OCI-LY7 (cell line): ENCODE results near the gene HMCES. TPM values are rescaled to one million over a fixed set of nuclear protein-coding genes. Genes with fewer than 3 reads are reported as not detected.

Experiments used
- BruUV-seq: library from RNA; stranded (reverse); fragments of 400-500 nt; replicated peaks from 2 replicates; lab custom pipeline; 2021; lab: Mats Ljungman, UMichigan
- CTCF ChIA-PET: fragments of 300-600 bp; sonication (Branson Sonifier 250); formaldehyde crosslinking; loops from one replicate; lab custom pipeline; 2022; ENCODE audit warnings: antibody characterized with exemption; ENCODE audit not compliant: unreplicated experiment; lab: Charles Lee
- POLR2A ChIA-PET: fragments of 300-600 bp; sonication (Branson Sonifier 250); formaldehyde crosslinking; loops from one replicate; lab custom pipeline; 2022; ENCODE audit warnings: antibody characterized with exemption; lab: Charles Lee
- DNase-seq: peaks from one replicate; pipeline ENCODE4 v3.0.0-alpha.2; 2015; ENCODE audit warnings: low spot score
- H2AFZ ChIP-seq: fragments of 200-600 bp; sonication (generic), shearing (Covaris generic); 2 replicates; pipeline ENCODE4 v1.6.1; 2014; ENCODE audit warnings: mild to moderate bottlenecking, antibody characterized with exemption, low read length, moderate library complexity
- H3K27ac ChIP-seq: fragments of 200-600 bp; sonication (generic); 2 replicates; pipeline ENCODE4 v1.5.1; 2014; ENCODE audit warnings: mixed run types, low read depth, mild to moderate bottlenecking, moderate library complexity, low read length, inconsistent platforms; ENCODE audit not compliant: poor library complexity, severe bottlenecking
- H3K36me3 ChIP-seq: fragments of 200-600 bp; sonication (generic); 2 replicates; pipeline ENCODE4 v1.6.1; 2014; ENCODE audit warnings: mild to moderate bottlenecking, antibody characterized with exemption, low read length, moderate library complexity, mixed read lengths; ENCODE audit not compliant: insufficient read depth
- H3K4me1 ChIP-seq: fragments of 200-600 bp; sonication (generic); 2 replicates; pipeline ENCODE4 v1.5.1; 2014; ENCODE audit warnings: mild to moderate bottlenecking, low read length; ENCODE audit not compliant: insufficient read depth, poor library complexity, severe bottlenecking
- H3K4me2 ChIP-seq: fragments of 200-600 bp; sonication (generic); 2 replicates; pipeline ENCODE4 v1.6.1; 2014; ENCODE audit warnings: mild to moderate bottlenecking, low read length
- H3K4me3 ChIP-seq: fragments of 200-600 bp; sonication (generic); 2 replicates; pipeline ENCODE4 v1.5.1; 2014; ENCODE audit warnings: mild to moderate bottlenecking, low read depth, low read length; ENCODE audit not compliant: poor library complexity, severe bottlenecking
- H3K79me2 ChIP-seq: fragments of 200-600 bp; sonication (generic); 2 replicates; pipeline ENCODE4 v1.6.1; 2016; ENCODE audit warnings: low read depth, mild to moderate bottlenecking, low read length, moderate library complexity, mixed read lengths; ENCODE audit not compliant: insufficient read depth
- H3K9me2 ChIP-seq: fragments of 200-600 bp; sonication (generic); 2 replicates; pipeline ENCODE4 v1.6.1; 2016; ENCODE audit warnings: mild to moderate bottlenecking, low read length, mixed read lengths; ENCODE audit not compliant: insufficient read depth
- H3K9me3 ChIP-seq: fragments of 200-600 bp; sonication (generic); 2 replicates; pipeline ENCODE4 v1.6.1; 2014; ENCODE audit warnings: mild to moderate bottlenecking, mixed run types, low read length, mixed read lengths
- H4K20me1 ChIP-seq: fragments of 200-600 bp; sonication (generic); 2 replicates; pipeline ENCODE4 v1.6.1; 2014; ENCODE audit warnings: mild to moderate bottlenecking, antibody characterized with exemption, low read length, moderate library complexity, mixed read lengths; ENCODE audit not compliant: insufficient read depth
- EZH2phosphoT487 ChIP-seq: fragments of 200-600 bp; sonication (generic); IDR thresholded peaks from 2 replicates; pipeline ENCODE4 v1.6.1; 2018; ENCODE audit warnings: low read depth, borderline replicate concordance, mild to moderate bottlenecking, mixed run types, antibody characterized with exemption, low read length, moderate library complexity, mixed read lengths
- intact Hi-C: fragments of 100-400 bp; cut with micrococcal nuclease; formaldehyde crosslinking; loops from one replicate; pipeline ENCODE4 v1.10.0; 2022; ENCODE audit not compliant: unreplicated experiment
- total RNA-seq, 2 experiments: library from RNA; depleted of rRNA in 1 of 2; stranded (reverse); fragments of >200 nt in 1 of 2; shearing (Covaris generic) in 1 of 2; gene quantifications; 2 replicates each; pipeline ENCODE4 v1.2.3, GENCODE V29; 2014 to 2022
- TF ChIP-seq, protein P1 (sequence below): fragments of 200-600 bp; sonication (generic); conservative IDR thresholded peaks from 2 replicates; pipeline ENCODE4 v1.5.1; 2014; ENCODE audit warnings: mild to moderate bottlenecking, antibody characterized with exemption, low read length, moderate library complexity, mixed read lengths

HMCES gene
- total RNA-seq, 2 experiments from 2014 or later: 90.6 to 287 TPM

DNA sequence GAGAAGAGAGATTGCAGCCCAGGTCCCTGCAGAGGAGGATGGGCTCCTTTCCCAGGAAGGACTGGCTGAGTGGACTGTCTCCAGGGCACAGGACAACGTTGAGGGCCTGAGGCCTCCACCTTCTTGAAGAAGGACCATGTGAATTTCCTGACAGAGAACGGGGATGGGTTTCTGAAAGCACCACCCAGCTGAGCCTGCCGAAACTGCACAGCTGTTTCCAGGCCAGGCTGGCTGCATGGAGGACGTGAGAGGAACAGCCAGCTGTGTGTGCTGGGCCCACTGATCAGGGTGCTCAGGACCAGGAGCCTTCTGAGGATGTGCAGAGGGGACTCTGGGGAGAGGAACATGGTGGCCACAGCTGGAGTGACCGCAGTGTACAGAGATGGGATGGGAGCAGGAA, 39.2 kb downstream of the HMCES start:
- no TSS peak for BruUV-seq
- no peaks in the 10 kb centered on the region for H3K36me3 ChIP-seq
- POLR2A ChIA-PET: interaction anchor here (0.6 to 2.1 kb wide), 2 partner anchors 34 to 270 kb away, joined by 3 to 15 read pairs; no protein-coding TSS in a partner anchor
- H3K27ac ChIP-seq: no peak overlapping the region
- intact Hi-C loops: loop anchor here (5.0 to 10.0 kb wide), 3 partner anchors 119 to 343 kb away; partner anchors contain the start of genes CNBP and MBD4
- no peak overlapping the region for H2AFZ ChIP-seq
- CTCF ChIA-PET: no interaction called here
- TF ChIP-seq EZH2phosphoT487: no peak
- TF ChIP-seq, protein P1, sequence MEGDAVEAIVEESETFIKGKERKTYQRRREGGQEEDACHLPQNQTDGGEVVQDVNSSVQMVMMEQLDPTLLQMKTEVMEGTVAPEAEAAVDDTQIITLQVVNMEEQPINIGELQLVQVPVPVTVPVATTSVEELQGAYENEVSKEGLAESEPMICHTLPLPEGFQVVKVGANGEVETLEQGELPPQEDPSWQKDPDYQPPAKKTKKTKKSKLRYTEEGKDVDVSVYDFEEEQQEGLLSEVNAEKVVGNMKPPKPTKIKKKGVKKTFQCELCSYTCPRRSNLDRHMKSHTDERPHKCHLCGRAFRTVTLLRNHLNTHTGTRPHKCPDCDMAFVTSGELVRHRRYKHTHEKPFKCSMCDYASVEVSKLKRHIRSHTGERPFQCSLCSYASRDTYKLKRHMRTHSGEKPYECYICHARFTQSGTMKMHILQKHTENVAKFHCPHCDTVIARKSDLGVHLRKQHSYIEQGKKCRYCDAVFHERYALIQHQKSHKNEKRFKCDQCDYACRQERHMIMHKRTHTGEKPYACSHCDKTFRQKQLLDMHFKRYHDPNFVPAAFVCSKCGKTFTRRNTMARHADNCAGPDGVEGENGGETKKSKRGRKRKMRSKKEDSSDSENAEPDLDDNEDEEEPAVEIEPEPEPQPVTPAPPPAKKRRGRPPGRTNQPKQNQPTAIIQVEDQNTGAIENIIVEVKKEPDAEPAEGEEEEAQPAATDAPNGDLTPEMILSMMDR: no peak
- H3K9me3 ChIP-seq: no peaks in the 10 kb centered on the region
- H3K4me3 ChIP-seq: no peak overlapping the region
- H3K79me2 ChIP-seq: peaks cover 11% of the 10 kb centered on the region; the same call in 1 of the 2 replicates
- peaks cover 36% of the 10 kb centered on the region for H3K4me1 ChIP-seq
- peak overlapping the region; percentile 87; the same call in 1 of the 2 replicates for H3K4me2 ChIP-seq
- DNase-seq: peak; percentile 48
- no peaks in the 10 kb centered on the region for H3K9me2 ChIP-seq
- H4K20me1 ChIP-seq: no peaks in the 10 kb centered on the region

DNA sequence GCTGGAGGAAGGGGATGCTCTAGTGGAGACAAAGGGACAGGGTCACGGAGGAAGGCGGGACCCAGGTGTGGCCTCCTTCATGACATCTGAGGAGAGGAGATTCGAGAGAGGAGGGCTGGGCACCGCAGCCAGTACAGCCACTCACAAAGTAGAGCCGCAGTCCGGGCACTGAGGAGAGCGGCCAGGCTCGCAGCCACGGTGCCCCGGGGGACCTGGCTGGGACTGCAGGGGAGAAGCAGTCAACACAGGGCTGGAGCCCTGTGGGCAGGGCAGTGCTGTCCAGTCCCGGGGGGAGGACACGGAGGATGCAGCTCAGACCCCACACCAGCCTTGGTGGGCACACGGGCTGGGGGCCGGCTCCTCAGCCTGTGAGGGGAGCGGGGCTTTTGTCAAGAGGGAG, 40.3 kb downstream of the HMCES start:
- ChIA-PET CTCF (interaction anchor here (0.5 kb wide), 1 partner anchor 7 kb away, joined by 3 read pairs; no protein-coding TSS in a partner anchor), POLR2A (no interaction called here)
- no peak overlapping the region for H3K4me3 ChIP-seq
- H3K79me2 ChIP-seq: peaks cover 11% of the 10 kb centered on the region; the same call in 1 of the 2 replicates
- no peak for TF ChIP-seq EZH2phosphoT487
- TF ChIP-seq, protein P1: no peak
- no peaks in the 10 kb centered on the region for H3K9me3 ChIP-seq
- H3K27ac ChIP-seq: no peak overlapping the region
- no peak overlapping the region for H3K4me2 ChIP-seq
- peaks cover 30% of the 10 kb centered on the region for H3K4me1 ChIP-seq
- H3K36me3 ChIP-seq: no peaks in the 10 kb centered on the region
- intact Hi-C loops: loop anchor here (5.0 to 10.0 kb wide), 3 partner anchors 118 to 344 kb away; partner anchors contain the start of genes CNBP and MBD4
- BruUV-seq: no TSS peak
- H4K20me1 ChIP-seq: no peaks in the 10 kb centered on the region
- DNase-seq: no peak
- H2AFZ ChIP-seq: no peak overlapping the region
- no peaks in the 10 kb centered on the region for H3K9me2 ChIP-seq

DNA sequence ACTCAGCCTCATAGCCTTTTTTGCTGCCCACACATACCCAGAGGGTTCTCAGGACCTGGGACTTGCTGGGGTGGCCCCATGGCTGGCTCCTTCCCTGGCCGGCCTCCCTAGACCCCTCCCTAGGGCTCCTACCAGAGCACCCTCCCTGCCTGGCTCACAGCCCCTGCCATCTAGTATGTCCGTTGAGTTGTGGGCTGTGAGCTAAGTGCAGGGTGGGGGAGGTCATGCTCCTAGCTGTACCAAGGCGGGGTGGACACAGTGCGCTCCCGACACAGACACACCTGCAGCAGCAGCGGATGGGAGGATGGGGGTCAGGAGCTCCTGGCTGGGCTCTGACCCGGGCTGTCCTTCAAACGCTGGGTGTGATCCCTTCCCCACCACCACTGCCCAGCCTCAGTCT, 41.6 kb downstream of the HMCES start:
- intact Hi-C loops: no loop called here
- no TSS peak for BruUV-seq

More for the DNA sequence above, 41.6 kb downstream of the HMCES start:
- Histone ChIP-seq H2AFZ (no peak overlapping the region), H4K20me1 (no peaks in the 10 kb centered on the region), H3K9me3 (no peaks in the 10 kb centered on the region), H3K4me2 (no peak overlapping the region), H3K4me3 (no peak overlapping the region), H3K36me3 (no peaks in the 10 kb centered on the region), H3K4me1 (peaks cover 22% of the 10 kb centered on the region), H3K79me2 (peaks cover 4% of the 10 kb centered on the region; the same call in 1 of the 2 replicates), H3K9me2 (no peaks in the 10 kb centered on the region), H3K27ac (no peak overlapping the region)
- POLR2A ChIA-PET: no interaction called here
- no peak for TF ChIP-seq EZH2phosphoT487
- TF ChIP-seq, protein P1: no peak
- CTCF ChIA-PET: no interaction called here
- DNase-seq: no peak
